GM12878 (cell line): Measurements from ENCODE around the gene SAXO1. TPM values are rescaled to one million over a fixed set of nuclear protein-coding genes. Genes with fewer than 3 reads are reported as not detected.

Source experiments
- ATAC-seq: fragments of 200-7000 bp; cut with Tn5 transposase; 3 replicates; pipeline ENCODE4 v1.9.1; 2020; ENCODE audit warnings: mild to moderate bottlenecking, moderate library complexity
- BruUV-seq: library from RNA; stranded (reverse); fragments of 400-500 nt; replicated peaks from 2 replicates; lab custom pipeline; 2021; lab: Mats Ljungman, UMichigan
- CTCF ChIA-PET: fragments of 300-600 bp; sonication (Branson Sonifier 250); formaldehyde crosslinking; extraction: SDS; loops from one replicate; lab custom pipeline; 2021; ENCODE audit warnings: inconsistent platforms; lab: Yijun Ruan, JAX
- POLR2A ChIA-PET: fragments of 350-600 bp; formaldehyde crosslinking; extraction: SDS; loops from one replicate; lab custom pipeline; 2021; ENCODE audit warnings: inconsistent platforms; lab: Charles Lee
- RAD21 ChIA-PET: fragments of 300-600 bp; sonication (Branson Sonifier 250); formaldehyde crosslinking; loops from one replicate; lab custom pipeline; 2023; ENCODE audit warnings: antibody characterized with exemption; ENCODE audit not compliant: unreplicated experiment; lab: Charles Lee
- SMC1A ChIA-PET: fragments of 300-600 bp; sonication (Branson Sonifier 250); formaldehyde crosslinking; loops from one replicate; lab custom pipeline; 2023; ENCODE audit not compliant: unreplicated experiment, uncharacterized antibody; lab: Charles Lee
- DNase-seq: peaks from one replicate; pipeline ENCODE4 v3.0.0-alpha.2; 2011; ENCODE audit warnings: low read depth, low spot score
- FAIRE-seq: peaks from 3 replicates; lab custom pipeline; 2011; peaks lifted over from hg19 to GRCh38; lab: Jason Lieb, UNC
- H2AFZ ChIP-seq: 2 replicates; pipeline ENCODE4 v1.6.0; 2011; ENCODE audit warnings: low read depth, low read length, control low read depth; ENCODE audit not compliant: control insufficient read depth
- H3K27ac ChIP-seq: 2 replicates; pipeline ENCODE4 v1.5.1; 2011; ENCODE audit warnings: control low read depth; ENCODE audit not compliant: control insufficient read depth, insufficient read depth
- H3K27me3 ChIP-seq, 2 experiments: replicated peaks in 1 of 2; 2 replicates each; pipeline versions ENCODE4 v1.6.0 to v1.6.1; 2011; ENCODE audit warnings: low read length in 1 of 2; ENCODE audit not compliant: control insufficient read depth in 2 of 2, insufficient read depth in 2 of 2
- H3K36me3 ChIP-seq, 2 experiments: 2 replicates each; pipeline ENCODE4 v1.5.1; 2011; ENCODE audit warnings: low read length in 1 of 2; ENCODE audit not compliant: control insufficient read depth in 2 of 2, insufficient read depth in 2 of 2
- H3K4me1 ChIP-seq: 2 replicates; pipeline ENCODE4 v1.6.1; 2011; ENCODE audit warnings: mild to moderate bottlenecking, low read length, moderate library complexity, mixed read lengths; ENCODE audit not compliant: control insufficient read depth, insufficient read depth
- H3K4me2 ChIP-seq: 2 replicates; pipeline ENCODE4 v1.6.0; 2011; ENCODE audit warnings: control low read depth; ENCODE audit not compliant: control insufficient read depth, insufficient read depth
- H3K4me3 ChIP-seq: fragments of 200-600 bp; sonication (generic); 2 replicates; pipeline ENCODE4 v1.5.1; 2016
- H3K79me2 ChIP-seq: 2 replicates; pipeline ENCODE4 v1.6.0; 2011; ENCODE audit warnings: low read length; ENCODE audit not compliant: control insufficient read depth, insufficient read depth
- H3K9ac ChIP-seq: 2 replicates; pipeline ENCODE4 v1.8.0; 2011; ENCODE audit warnings: low read length, control low read depth, mixed read lengths; ENCODE audit not compliant: control insufficient read depth, insufficient read depth
- H3K9me3 ChIP-seq: replicated peaks from 3 replicates; pipeline ENCODE4 v1.5.1; 2011; ENCODE audit warnings: mild to moderate bottlenecking, low read length; ENCODE audit not compliant: control insufficient read depth, insufficient read depth
- H4K20me1 ChIP-seq: 2 replicates; pipeline ENCODE4 v1.6.0; 2011; ENCODE audit not compliant: control insufficient read depth, insufficient read depth
- ASH2L ChIP-seq: fragments of 300-600, 200-600 bp; sonication (generic); IDR thresholded peaks from 2 replicates; pipeline ENCODE4 v1.6.1; 2017; ENCODE audit warnings: low read depth, mild to moderate bottlenecking, borderline replicate concordance
- BCL3 ChIP-seq: IDR thresholded peaks from 2 replicates; pipeline ENCODE4 v1.6.1; 2011; ENCODE audit warnings: borderline replicate concordance, low read depth, mild to moderate bottlenecking, moderate library complexity, low read length; ENCODE audit not compliant: insufficient read depth, poor library complexity, severe bottlenecking
- HDGF ChIP-seq: fragments of 450-650 bp; IDR thresholded peaks from 2 replicates; pipeline ENCODE4 v1.6.1; 2016; ENCODE audit warnings: antibody characterized with exemption
- SMAD5 ChIP-seq: IDR thresholded peaks from 2 replicates; pipeline ENCODE4 v1.6.1; 2016; ENCODE audit warnings: antibody characterized with exemption, low read depth
- WGBS: methylation state at CpG from one replicate; pipeline ENCODE4 v1.1.6; 2016; ENCODE audit warnings: low lambda C conversion rate; ENCODE audit not compliant: insufficient replicate concordance, insufficient coverage; ENCODE audit errors: missing lambda C conversion rate; 5-methylcytosine and 5-hydroxymethylcytosine counted together
- in situ Hi-C: fragments of 300-500 bp; cut with MboI; formaldehyde crosslinking; loops from 9 replicates; pipeline ENCODE4 v1.14.3; 2018; ENCODE audit warnings: mixed read lengths
- intact Hi-C: fragments of 100-400 bp; cut with micrococcal nuclease; formaldehyde crosslinking; loops from one replicate; pipeline ENCODE4 v1.14.2; 2022; ENCODE audit not compliant: unreplicated experiment
- polyA plus RNA-seq, 11 experiments: library from polyadenylated mRNA; depleted of rRNA in 4 of 11; unstranded in 6 of 11; stranded (reverse) in 5 of 11; fragments of >200 nt; fragmentation: Nextera tagmentation in 4 of 11; fragmentation: Illumina TruSeq in 1 of 11; extraction: Ambion mirVana in 4 of 11; extraction: Trizol in 1 of 11; gene quantifications; 1 replicate in 1 of 11; 2 replicates in 10 of 11; pipeline versions ENCODE4 v1.2.1 to v1.2.3, GENCODE V29; 2011 to 2016; ENCODE audit warnings: inconsistent platforms in 2 of 11, missing spikeins in 2 of 11, low read depth in 1 of 11
- total RNA-seq, 4 experiments: library from RNA; depleted of rRNA in 3 of 4; stranded (reverse); fragments of >200 nt in 3 of 4; fragmentation: Illumina TruSeq in 1 of 4; extraction: Trizol in 1 of 4; gene quantifications; 2 replicates each; pipeline versions ENCODE4 v1.2.1 to v1.2.3, GENCODE V29; 2013 to 2021
- TF ChIP-seq, protein P1 (sequence below): IDR thresholded peaks from 2 replicates; pipeline ENCODE4 v1.6.1; 2011; ENCODE audit warnings: low read depth, low read length, improper control_type of control experiment, borderline replicate concordance
- TF ChIP-seq, protein P2 (sequence below): IDR thresholded peaks from 2 replicates; pipeline ENCODE4 v1.6.1; 2012; ENCODE audit warnings: low read depth, low read length, improper control_type of control experiment

SAXO1 gene
- total and polyA plus RNA-seq, 10 of the 15 experiments (the other 5 are each of a cell fraction or from before 2014, with no cell fraction given), result under 0.01 to 0.01 TPM; not detected in 8

- no peak for TF ChIP-seq BCL3
Observed at GRCh38 chr9:18982262-18982620, 50.8 kb downstream of the SAXO1 start (continued).

DNA sequence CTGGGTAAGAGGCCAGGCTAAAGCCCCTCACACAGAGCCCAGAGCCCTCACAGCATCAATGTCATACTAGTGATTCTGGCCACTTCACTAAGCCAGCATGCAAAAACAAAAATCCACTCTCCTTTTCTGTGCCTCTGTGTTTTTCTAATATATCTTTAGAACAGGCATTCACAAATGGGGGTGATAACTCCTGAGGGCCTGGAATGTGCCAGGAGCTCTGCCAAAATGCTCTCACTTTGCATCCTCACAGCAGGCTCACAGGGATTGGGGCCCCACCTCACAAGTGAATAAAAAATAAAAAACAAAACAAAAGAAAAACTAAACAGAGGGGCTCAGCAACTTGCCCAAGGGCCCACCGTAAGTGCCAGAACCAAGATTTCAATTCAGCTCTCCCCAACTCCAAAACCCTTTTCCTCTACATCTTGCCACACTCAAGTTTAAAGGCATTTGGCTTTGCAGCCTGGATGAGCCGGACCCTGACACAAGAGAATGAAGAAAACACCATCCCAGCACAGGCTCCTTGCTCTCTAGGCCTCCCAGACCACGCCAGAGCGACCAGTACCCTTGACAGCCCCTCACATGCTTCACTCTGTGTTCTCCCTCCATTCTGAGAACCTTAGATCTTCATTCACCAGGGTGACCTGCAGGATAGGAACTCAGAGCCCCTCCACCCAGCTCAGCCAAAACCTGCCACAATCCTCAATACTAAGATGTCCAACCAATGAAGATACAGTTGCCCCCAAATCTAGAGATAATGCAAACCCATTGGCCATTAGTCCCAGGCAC lies 51.3 kb downstream of the SAXO1 start:
- ChIA-PET RAD21 (no interaction called here), CTCF (no interaction called here), POLR2A (no interaction called here), SMC1A (no interaction called here)
- intact Hi-C loops (no loop called here), in situ Hi-C loops (no loop called here)
- Histone ChIP-seq H3K79me2 (no peaks in the 10 kb centered on the region), H3K4me3 (no peak overlapping the region), H2AFZ (no peak overlapping the region), H3K9ac (no peak overlapping the region), H3K4me2 (no peak overlapping the region), H3K4me1 (no peaks in the 10 kb centered on the region), H3K9me3 (no peaks in the 10 kb centered on the region), H3K36me3 (no peaks in the 10 kb centered on the region), H4K20me1 (no peaks in the 10 kb centered on the region), H3K27me3 (no peaks in the 10 kb centered on the region), H3K27ac (no peak overlapping the region)
- 9% methylated on average over 4 of the region's 4 CpGs for WGBS
- TF ChIP-seq HDGF (no peak), SMAD5 (no peak), ASH2L (no peak)
- TF ChIP-seq, protein P1, sequence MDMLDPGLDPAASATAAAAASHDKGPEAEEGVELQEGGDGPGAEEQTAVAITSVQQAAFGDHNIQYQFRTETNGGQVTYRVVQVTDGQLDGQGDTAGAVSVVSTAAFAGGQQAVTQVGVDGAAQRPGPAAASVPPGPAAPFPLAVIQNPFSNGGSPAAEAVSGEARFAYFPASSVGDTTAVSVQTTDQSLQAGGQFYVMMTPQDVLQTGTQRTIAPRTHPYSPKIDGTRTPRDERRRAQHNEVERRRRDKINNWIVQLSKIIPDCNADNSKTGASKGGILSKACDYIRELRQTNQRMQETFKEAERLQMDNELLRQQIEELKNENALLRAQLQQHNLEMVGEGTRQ, result no peak
- TF ChIP-seq, protein P2, sequence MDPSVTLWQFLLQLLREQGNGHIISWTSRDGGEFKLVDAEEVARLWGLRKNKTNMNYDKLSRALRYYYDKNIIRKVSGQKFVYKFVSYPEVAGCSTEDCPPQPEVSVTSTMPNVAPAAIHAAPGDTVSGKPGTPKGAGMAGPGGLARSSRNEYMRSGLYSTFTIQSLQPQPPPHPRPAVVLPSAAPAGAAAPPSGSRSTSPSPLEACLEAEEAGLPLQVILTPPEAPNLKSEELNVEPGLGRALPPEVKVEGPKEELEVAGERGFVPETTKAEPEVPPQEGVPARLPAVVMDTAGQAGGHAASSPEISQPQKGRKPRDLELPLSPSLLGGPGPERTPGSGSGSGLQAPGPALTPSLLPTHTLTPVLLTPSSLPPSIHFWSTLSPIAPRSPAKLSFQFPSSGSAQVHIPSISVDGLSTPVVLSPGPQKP, result no peak
- no peak for DNase-seq
- no TSS peak for BruUV-seq
- ATAC-seq, result no peak
- FAIRE-seq, result no peak
